OCI-LY1 (cell line): ENCODE results near the gene MAN1A1.

Experiments used
- H2AFZ ChIP-seq: fragments of 200-600 bp; sonication (generic), shearing (Covaris generic); 2 replicates; pipeline ENCODE4 v1.6.0; 2014; ENCODE audit warnings: antibody characterized with exemption, mild to moderate bottlenecking, low read length
- H3F3A ChIP-seq: fragments of 200-600 bp; sonication (generic), shearing (Covaris generic); 2 replicates; pipeline ENCODE4 v1.6.0; 2014; ENCODE audit warnings: mild to moderate bottlenecking, antibody characterized with exemption, low read length, moderate library complexity; ENCODE audit not compliant: insufficient read depth
- H3K27ac ChIP-seq: fragments of 200-600 bp; sonication (generic); 2 replicates; pipeline ENCODE4 v1.5.1; 2014; ENCODE audit warnings: low read length, mixed run types, mild to moderate bottlenecking, low read depth; ENCODE audit not compliant: poor library complexity, severe bottlenecking
- H3K27me3 ChIP-seq: fragments of 200-600 bp; sonication (generic); 2 replicates; pipeline ENCODE4 v1.6.0; 2014; ENCODE audit warnings: antibody characterized with exemption, mild to moderate bottlenecking, low read length, moderate library complexity; ENCODE audit not compliant: insufficient read depth
- H3K36me3 ChIP-seq: fragments of 200-600 bp; sonication (generic); 2 replicates; pipeline ENCODE4 v1.6.1; 2014; ENCODE audit warnings: mild to moderate bottlenecking, antibody characterized with exemption, low read length, moderate library complexity, mixed read lengths; ENCODE audit not compliant: insufficient read depth
- H3K4me1 ChIP-seq: fragments of 200-600 bp; sonication (generic); 2 replicates; pipeline ENCODE4 v1.5.1; 2014; ENCODE audit warnings: mild to moderate bottlenecking, low read length, moderate library complexity; ENCODE audit not compliant: insufficient read depth, severe bottlenecking
- H3K4me2 ChIP-seq: fragments of 200-600 bp; sonication (generic), shearing (Covaris generic); 2 replicates; pipeline ENCODE4 v1.6.1; 2014; ENCODE audit warnings: low read length
- H3K4me3 ChIP-seq: fragments of 200-600 bp; sonication (generic); 2 replicates; pipeline ENCODE4 v1.5.1; 2014; ENCODE audit warnings: low read length, low read depth, mild to moderate bottlenecking, mixed read lengths; ENCODE audit not compliant: poor library complexity, severe bottlenecking
- H3K79me2 ChIP-seq: fragments of 200-600 bp; shearing (Covaris generic); 2 replicates; pipeline ENCODE4 v1.6.1; 2016; ENCODE audit warnings: mixed run types, low read length, mixed read lengths; ENCODE audit not compliant: insufficient read depth
- H3K9ac ChIP-seq: fragments of 200-600 bp; sonication (generic), shearing (Covaris generic); 2 replicates; pipeline ENCODE4 v1.6.1; 2014; ENCODE audit warnings: mild to moderate bottlenecking, low read length, mixed read lengths
- H3K9me2 ChIP-seq: fragments of 200-600 bp; sonication (generic), shearing (Covaris generic); 2 replicates; pipeline ENCODE4 v1.6.1; 2014; ENCODE audit warnings: low read depth, mild to moderate bottlenecking, low read length, mixed read lengths
- H3K9me3 ChIP-seq: fragments of 200-600 bp; shearing (Covaris generic); 2 replicates; pipeline ENCODE4 v1.6.1; 2014; ENCODE audit warnings: low read length, mixed read lengths
- H4K20me1 ChIP-seq: fragments of 200-600 bp; sonication (generic), shearing (Covaris generic); 2 replicates; pipeline ENCODE4 v1.6.0; 2016; ENCODE audit warnings: mild to moderate bottlenecking, low read length; ENCODE audit not compliant: insufficient read depth
- CTCF ChIP-seq: fragments of 200-600 bp; sonication (generic), shearing (Covaris generic); IDR thresholded peaks from 2 replicates; pipeline ENCODE4 v1.5.1; 2017; ENCODE audit warnings: mild to moderate bottlenecking, antibody characterized with exemption, low read length, moderate library complexity, mixed read lengths
- EZH2 ChIP-seq: fragments of 200-600 bp; sonication (generic), shearing (Covaris generic); IDR thresholded peaks from 2 replicates; pipeline ENCODE4 v1.8.0; 2017; ENCODE audit warnings: borderline replicate concordance, mixed run types, mild to moderate bottlenecking, antibody characterized with exemption, low read length, moderate library complexity, mixed read lengths

MAN1A1 gene

GRCh38 chr6:119230160-119230559 is 119.4 kb downstream of the MAN1A1 start:
- H4K20me1 ChIP-seq = no peaks in the 10 kb centered on the region
- peaks cover 15% of the 10 kb centered on the region for H3K4me1 ChIP-seq
- no peak overlapping the region for H2AFZ ChIP-seq
- no peaks in the 10 kb centered on the region for H3K36me3 ChIP-seq
- no peaks in the 10 kb centered on the region for H3K9me3 ChIP-seq
- H3K9ac ChIP-seq = no peak overlapping the region
- H3K27me3 ChIP-seq = no peaks in the 10 kb centered on the region
- no peak overlapping the region for H3K4me3 ChIP-seq
- no peak overlapping the region for H3K4me2 ChIP-seq
- no peak for TF ChIP-seq EZH2
- TF ChIP-seq CTCF = no peak
- no peaks in the 10 kb centered on the region for H3F3A ChIP-seq
- no peak overlapping the region for H3K27ac ChIP-seq
- H3K79me2 ChIP-seq = no peaks in the 10 kb centered on the region
- no peaks in the 10 kb centered on the region for H3K9me2 ChIP-seq

- no peaks in the 10 kb centered on the region for H3K79me2 ChIP-seq
- no peak overlapping the region for H2AFZ ChIP-seq
- no peak overlapping the region for H3K9ac ChIP-seq
- TF ChIP-seq CTCF (no peak), EZH2 (no peak)
- no peaks in the 10 kb centered on the region for H3K9me3 ChIP-seq
- H3K36me3 ChIP-seq = no peaks in the 10 kb centered on the region
- H3K27ac ChIP-seq = no peak overlapping the region
- peaks cover 15% of the 10 kb centered on the region for H3K4me1 ChIP-seq
- H4K20me1 ChIP-seq = no peaks in the 10 kb centered on the region
- no peaks in the 10 kb centered on the region for H3F3A ChIP-seq
- no peak overlapping the region for H3K4me3 ChIP-seq
- no peaks in the 10 kb centered on the region for H3K27me3 ChIP-seq
- no peaks in the 10 kb centered on the region for H3K9me2 ChIP-seq
- H3K4me2 ChIP-seq = no peak overlapping the region
Observed at GRCh38 chr6:119227377-119227776, 122.2 kb downstream of the MAN1A1 start.

- no peaks in the 10 kb centered on the region for H3K9me2 ChIP-seq
- no peak overlapping the region; the same call in 1 of the 2 replicates for H3K4me2 ChIP-seq
- H2AFZ ChIP-seq = no peak overlapping the region
- no peak overlapping the region for H3K9ac ChIP-seq
- H3K36me3 ChIP-seq = no peaks in the 10 kb centered on the region
- peaks cover 10% of the 10 kb centered on the region for H3K4me1 ChIP-seq
- H3F3A ChIP-seq = no peaks in the 10 kb centered on the region
- no peak overlapping the region for H3K4me3 ChIP-seq
- no peaks in the 10 kb centered on the region for H3K79me2 ChIP-seq
- no peaks in the 10 kb centered on the region for H3K9me3 ChIP-seq
- peak overlapping the region; percentile 1 for H3K27ac ChIP-seq
- no peaks in the 10 kb centered on the region for H3K27me3 ChIP-seq
- no peaks in the 10 kb centered on the region for H4K20me1 ChIP-seq
- no peak for TF ChIP-seq CTCF
Observed at GRCh38 chr6:119226089-119226488, 123.5 kb downstream of the MAN1A1 start.
